DMS114 treated with DMSO at 0.1 percent for 48 hours (cell line): ENCODE measurements around the gene PRPF40A.

Experiments used
- DNase-seq: peaks from one replicate; lab custom pipeline; 2025; ENCODE audit not compliant: unreplicated experiment; lab: John Stamatoyannopoulos, UW

Gene PRPF40A

DNA sequence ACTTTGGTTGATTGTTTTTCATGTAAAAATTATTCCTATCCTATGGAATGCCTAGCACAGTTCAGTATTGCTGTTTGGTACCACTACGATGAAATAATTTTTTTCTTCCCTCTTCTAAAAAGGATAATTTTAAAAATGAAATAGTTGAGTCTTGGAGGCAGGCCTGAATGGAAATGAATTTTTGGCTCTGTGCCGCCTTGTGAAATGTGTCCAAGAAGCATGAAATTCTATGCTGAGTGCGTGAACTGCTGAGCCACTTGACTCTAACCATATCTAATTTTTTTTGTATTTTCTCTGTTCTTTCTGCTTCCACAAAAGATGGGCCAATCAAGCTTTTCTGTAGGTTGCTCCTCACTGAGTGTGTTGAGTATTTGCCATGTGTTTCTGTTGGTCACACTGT is 95.0 kb downstream of the PRPF40A start:
- DNase-seq, result no peak

GRCh38 chr2:152620985-152621384 is 96.3 kb downstream of the PRPF40A start:
- no peak for DNase-seq

GRCh38 chr2:152620208-152620607 is 97.1 kb downstream of the PRPF40A start:
- no peak for DNase-seq

DNA sequence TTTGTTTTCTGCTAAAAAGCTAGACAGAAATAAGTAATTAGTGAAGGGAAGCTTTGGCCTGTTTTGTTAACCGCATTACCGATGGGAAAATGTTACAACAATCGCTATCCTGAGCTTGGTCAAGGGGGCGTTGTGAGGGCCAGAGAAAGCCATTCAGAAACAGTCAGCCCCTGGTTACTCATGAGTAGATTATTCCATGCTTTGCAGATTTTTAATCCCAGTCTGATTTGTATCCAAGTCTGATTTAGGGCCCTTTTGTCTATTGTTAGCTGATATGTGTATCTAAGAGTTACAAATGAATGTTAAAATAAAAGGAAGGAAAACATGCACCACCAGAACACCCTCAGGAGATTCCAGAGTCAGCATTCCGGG is 99.1 kb downstream of the PRPF40A start:
- DNase-seq, result no peak

DNA sequence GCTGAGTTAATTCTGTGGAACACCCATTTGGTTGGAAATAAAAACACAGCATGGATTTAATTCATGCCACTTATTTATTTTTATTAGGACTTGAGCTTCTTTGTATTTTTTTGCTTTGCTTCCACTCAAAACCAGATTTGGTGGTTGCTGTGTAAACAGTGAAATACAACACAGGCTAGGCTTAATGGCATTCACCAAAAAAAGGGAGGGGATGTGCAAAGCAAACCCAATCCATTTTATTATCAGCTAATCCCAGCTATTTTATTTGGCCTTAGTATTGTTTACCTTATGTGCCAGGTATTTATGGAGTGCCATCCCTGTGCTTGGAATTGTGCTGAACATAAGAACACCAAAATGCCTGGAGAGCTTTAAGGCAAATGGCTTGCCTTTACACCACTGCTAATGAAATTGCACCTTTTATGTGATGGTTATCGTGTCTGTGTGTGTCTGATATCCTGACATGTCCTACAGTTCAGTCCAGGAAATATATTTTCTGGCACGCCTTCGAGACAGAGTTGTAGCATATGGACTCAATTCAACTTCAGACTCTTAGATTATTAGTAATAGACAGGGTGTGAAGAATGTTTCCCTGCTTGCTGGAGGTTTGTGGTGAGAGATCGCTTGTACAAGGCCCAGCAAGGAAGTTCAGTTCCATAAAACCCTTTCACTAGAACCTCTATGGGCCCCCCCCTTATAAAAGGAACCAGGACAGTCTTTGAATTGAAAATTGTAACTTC is 99.6 kb downstream of the PRPF40A start:
- DNase-seq, result no peak

- DNase-seq, result no peak
These were observed 102.1 kb downstream of the PRPF40A start for GRCh38 chr2:152615177-152615576.

- DNase-seq, result no peak
These were observed 104.0 kb downstream of the PRPF40A start for GRCh38 chr2:152613235-152613634.

DNA sequence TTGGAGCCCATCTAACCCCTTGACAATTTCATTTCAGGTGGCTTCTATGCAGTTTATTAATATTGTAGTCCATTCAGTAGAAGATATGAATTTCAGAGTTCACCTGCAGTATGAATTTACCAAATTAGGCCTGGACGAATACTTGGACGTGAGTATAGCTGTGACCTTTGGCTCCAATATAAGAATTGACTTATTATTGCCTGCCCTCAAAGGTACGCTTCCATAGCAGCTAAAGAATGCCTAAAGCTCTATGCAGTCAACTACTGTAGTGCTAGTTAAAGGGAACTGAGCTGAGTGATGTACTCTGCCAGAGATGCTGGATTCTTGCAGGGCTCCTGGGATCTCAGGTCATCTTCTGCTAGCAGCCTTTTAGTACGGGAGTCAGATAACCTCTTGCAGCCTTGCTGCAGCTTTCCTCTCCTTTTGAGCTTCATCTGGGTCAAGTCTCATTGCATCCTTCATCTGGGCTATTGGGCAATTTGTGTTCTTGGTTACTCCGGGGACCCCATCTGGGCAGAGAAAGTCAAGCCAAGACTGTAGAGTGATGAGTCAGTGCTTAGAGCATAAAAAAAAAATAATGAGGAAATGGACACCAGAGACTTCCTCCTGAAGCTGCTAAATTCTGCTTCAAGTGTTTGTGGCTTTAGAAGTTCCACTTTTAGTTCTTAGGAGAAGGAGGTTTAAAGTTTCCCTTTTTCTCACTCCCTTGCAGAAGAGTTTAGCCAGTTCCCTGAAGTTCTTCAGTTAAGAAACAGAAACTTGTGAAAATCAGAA is 105.6 kb downstream of the PRPF40A start:
- DNase-seq, result no peak

DNA sequence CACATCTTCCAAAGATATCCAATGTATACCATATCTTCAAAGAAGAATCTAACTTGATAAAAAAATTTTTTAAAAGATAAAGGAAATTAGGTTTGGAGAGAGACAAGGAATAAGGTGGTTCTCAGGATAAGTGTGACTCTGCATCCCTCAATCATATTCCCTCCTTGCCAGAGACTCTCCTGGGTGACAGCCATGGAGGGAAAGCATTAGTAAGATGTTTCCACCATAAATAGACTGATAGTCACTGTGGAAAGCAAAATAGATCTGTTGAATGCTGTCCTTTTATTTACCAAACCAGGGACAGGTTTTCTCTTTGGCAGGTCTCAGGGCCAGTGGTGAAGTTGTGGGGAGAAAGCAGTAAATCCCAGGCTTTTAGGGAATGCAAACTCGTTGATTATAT is 107.6 kb downstream of the PRPF40A start:
- DNase-seq, result no peak

DNA sequence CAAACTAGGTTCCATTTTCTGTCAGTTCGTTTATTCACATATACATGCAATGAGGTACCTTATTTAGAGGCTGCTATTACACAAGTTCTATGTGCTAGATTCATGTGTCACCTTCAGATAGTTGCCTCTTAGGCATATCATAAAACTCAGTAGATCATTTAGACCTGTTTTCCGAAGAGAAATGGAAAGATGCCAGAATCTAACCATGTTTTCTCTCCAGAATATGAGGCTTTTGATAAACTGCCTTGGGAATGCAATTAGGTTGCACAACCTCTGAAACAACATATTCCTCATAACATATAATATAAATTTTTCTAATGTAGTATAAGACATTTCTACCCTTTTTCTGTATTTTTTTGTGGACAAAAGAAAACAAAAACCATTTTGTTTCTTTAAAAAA is 108.1 kb downstream of the PRPF40A start:
- DNase-seq, result no peak

GRCh38 chr2:152607793-152608300 is 109.4 kb downstream of the PRPF40A start:
- no peak for DNase-seq

DNA sequence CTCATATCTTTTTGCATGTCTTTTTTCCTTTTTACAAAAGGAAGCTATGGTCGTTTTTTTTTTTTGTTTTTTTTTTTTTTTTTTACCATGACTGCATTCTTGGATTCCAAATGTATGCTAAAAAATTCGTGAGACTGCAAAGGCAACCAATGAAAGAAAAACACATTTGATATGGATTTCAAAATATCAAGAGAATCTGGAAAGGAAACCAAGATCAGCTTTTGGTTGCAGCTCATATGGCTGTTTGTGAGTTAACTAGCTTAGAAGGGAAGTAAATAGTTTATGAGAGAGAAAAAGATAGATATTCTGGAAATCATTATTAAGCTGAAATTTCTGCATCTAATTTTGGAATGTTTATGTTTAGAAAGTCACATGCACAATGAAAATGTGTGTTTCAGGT is 110.3 kb downstream of the PRPF40A start:
- DNase-seq, result no peak

- no peak for DNase-seq
These were observed 111.2 kb downstream of the PRPF40A start for GRCh38 chr2:152606081-152606480.

GRCh38 chr2:152603166-152603565 is 114.1 kb downstream of the PRPF40A start:
- DNase-seq, result no peak

GRCh38 chr2:152602750-152603149 is 114.5 kb downstream of the PRPF40A start:
- no peak for DNase-seq
